GM12874 (cell line): ENCODE results near the gene NPBWR2.
A peak's percentile ranks its signal among the peaks of the same experiment; 100 is the strongest.

Source experiments
- TF ChIP-seq, protein P1 (sequence below): IDR thresholded peaks from 2 replicates; pipeline ENCODE4 v1.5.1; 2011; ENCODE audit warnings: low read depth, mild to moderate bottlenecking, control low read depth, low read length, moderate library complexity; ENCODE audit not compliant: insufficient read depth

Gene NPBWR2

DNA sequence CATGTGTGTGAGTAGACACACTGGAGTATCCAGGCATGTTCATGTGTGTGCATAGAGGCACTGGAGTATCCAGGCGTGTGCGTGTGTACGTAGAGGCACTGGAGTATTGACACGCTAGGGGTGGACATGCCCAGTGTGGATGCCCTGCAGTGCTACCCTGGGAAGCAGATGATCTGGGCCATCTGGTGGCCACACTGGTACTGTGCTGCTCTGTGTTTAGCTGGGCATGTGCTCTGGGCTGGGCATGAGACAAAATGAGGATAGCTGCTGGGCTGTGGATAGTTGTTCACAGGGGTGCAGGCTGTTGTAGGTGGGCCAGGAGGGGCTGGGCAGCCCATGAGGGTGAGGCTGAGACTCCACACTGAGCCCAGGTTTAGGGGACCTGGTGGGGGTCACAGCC lies 24.0 kb upstream of the NPBWR2 start:
- TF ChIP-seq, protein P1, sequence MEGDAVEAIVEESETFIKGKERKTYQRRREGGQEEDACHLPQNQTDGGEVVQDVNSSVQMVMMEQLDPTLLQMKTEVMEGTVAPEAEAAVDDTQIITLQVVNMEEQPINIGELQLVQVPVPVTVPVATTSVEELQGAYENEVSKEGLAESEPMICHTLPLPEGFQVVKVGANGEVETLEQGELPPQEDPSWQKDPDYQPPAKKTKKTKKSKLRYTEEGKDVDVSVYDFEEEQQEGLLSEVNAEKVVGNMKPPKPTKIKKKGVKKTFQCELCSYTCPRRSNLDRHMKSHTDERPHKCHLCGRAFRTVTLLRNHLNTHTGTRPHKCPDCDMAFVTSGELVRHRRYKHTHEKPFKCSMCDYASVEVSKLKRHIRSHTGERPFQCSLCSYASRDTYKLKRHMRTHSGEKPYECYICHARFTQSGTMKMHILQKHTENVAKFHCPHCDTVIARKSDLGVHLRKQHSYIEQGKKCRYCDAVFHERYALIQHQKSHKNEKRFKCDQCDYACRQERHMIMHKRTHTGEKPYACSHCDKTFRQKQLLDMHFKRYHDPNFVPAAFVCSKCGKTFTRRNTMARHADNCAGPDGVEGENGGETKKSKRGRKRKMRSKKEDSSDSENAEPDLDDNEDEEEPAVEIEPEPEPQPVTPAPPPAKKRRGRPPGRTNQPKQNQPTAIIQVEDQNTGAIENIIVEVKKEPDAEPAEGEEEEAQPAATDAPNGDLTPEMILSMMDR: peak; percentile 16; the same call in 1 of the 2 replicates

DNA sequence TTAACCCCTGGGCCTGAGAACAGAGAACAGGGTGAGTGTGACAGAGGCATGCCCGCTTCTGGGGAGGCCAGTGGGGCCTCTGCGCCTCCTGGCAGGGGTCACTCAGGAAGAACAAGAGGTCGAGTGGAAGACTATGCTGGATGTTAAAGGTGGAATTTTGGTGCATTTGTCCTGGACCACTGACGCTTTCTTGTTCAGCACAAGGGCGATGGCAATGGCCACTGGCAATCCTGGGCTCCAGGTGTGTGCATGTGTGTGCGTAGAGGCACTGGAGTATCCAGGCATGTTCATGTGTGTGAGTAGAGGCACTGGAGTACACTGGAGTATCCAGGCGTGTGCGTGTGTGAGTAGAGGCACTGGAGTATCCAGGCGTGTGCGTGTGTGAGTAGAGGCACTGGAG lies 23.5 kb upstream of the NPBWR2 start:
- TF ChIP-seq, protein P1: no peak

DNA sequence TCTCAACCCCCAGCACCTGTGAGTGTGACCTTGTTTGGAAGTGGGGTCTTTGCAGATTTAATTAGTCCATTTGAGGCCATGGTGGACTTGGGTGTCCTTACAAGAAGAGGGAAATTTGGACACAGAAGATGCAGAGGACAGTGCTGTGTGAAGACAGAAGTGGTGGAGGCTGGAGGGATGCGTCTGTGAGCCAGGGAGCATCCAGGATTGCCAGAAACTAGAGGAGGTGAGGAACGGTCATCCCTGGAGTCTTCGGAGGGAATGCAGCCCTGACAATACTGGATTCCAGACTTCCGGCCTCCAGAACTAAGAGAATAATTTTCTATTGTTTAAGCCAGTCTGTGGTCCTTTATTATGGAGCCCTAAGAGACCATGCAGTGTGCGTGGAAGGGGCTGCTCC lies 22.9 kb upstream of the NPBWR2 start:
- TF ChIP-seq, protein P1: no peak

DNA sequence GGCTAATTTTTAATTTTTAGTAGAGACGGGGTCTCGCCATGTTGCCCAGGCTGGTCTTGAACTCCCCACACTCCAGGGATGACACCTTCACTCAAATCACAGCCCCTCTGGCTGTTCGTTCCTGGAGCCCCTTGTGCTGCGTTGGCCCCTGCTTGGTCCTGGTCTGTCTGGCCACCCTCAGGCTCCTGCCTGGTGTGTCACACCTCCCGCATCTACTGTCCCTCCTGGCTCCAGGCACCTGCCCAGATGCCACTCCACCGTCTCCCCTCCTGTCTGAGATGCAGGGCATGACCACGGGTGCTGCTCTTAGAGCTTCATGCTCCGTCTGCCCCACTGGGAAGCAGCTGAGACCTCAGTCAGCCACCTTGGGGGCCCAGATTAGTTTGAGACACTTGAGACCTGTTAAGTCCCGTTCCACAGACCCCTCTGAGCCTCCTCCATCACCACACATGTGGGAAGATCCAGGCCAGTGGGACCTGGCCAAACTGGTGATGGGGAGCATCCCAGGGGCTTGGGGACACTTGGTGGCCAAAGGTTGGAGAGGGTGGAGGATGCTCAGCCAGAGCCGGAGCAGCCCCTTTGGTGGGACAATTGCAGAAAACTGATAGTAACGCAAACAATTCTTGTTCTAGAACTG lies 21.9 kb upstream of the NPBWR2 start:
- TF ChIP-seq, protein P1: no peak

DNA sequence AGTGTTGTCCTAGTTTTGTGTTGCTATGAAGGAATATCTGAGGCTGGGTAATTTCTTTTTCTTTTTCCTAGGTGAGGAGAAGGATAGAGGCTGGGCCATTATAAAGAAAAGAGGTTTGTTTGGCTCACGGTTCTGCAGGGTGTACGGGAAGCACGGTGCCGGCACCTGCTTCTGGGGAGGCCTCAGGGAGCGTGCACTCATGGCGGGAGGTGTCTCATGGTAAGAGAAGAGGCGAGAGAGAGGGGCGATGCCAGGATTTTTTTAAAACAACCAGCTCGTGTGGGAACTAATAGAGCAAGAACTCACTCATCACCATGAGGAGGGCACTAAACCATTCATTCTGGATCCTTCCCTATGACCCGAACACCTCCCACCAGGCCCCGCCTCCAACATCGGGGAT lies 14.2 kb upstream of the NPBWR2 start:
- TF ChIP-seq, protein P1: no peak

DNA sequence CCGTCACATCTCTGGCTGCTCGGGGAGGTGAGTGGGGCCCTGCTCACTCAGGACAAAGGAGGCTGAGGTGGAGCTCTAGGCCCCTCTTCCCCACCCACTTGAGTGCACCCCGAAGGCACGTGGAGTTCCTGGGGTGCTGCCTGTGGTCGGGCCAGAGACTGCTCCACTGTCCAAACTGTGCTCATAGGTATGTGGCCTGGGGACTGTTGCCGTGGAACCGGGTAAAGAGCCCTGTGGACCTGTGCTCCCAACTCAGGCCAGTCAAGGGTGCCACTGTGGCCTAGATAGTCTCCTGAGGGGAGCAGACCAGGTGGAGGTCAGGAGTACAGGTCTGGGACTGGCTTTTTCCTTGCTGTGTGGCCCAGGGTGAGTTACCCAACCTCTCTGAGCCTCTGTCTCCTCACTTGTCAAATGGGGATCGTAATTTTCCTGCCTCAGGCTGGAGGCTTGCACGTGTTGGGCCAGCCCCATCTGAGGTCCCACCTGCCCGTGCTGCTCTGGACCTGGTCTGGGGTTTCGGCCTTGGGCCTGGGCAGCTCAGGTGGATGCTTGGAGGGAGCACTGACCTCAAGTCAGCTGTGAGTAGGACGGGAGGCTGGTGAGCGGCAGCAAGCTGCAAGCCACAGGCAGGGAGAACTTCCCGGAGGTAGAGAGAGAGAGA lies 12.4 kb upstream of the NPBWR2 start:
- TF ChIP-seq, protein P1: no peak

DNA sequence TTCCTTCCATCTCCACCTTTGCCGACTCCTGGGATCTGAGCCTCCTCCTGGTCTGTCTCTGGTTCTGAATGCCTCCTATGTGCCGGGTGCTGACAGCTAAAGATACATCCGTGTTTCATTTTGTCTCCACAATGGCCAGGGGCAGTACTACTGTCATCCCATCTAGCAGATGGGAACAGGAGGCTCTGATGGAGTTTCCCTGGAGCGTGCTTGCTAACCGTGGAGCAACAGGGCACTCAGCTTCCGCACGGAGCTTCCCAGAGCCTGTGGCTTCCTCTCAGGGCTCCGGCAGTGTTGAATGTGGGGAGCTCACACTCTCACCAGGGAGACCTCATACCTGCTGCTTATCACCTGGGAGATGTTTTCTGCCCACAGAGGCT lies 11.9 kb upstream of the NPBWR2 start:
- TF ChIP-seq, protein P1: no peak
